Thoracic aorta (tissue), 2 donors: ENCODE results near the gene GULP1. TPM values are rescaled to one million over a fixed set of nuclear protein-coding genes. Genes with fewer than 3 reads are reported as not detected.

Source experiments
- ATAC-seq: fragments of 150-250 bp; one replicate; pipeline ENCODE4 v1.8.0; 2017; ENCODE audit warnings: low read depth; ENCODE audit not compliant: insufficient number of reproducible peaks, low FRiP score
- DNase-seq: peaks from one replicate; pipeline ENCODE4 v3.0.0-alpha.2; 2020; ENCODE audit warnings: low spot score
- H3K27ac ChIP-seq, 2 donors: fragments of 200-600 bp; sonication (generic); 1 replicate in 1 of 2; 2 replicates in 1 of 2; pipeline ENCODE4 v1.5.1; 2016; ENCODE audit warnings: mild to moderate bottlenecking in 2 of 2, moderate library complexity in 2 of 2
- H3K27me3 ChIP-seq: fragments of 200-600 bp; sonication (generic); replicated peaks from 2 replicates; pipeline ENCODE4 v1.6.0; 2016; ENCODE audit warnings: mild to moderate bottlenecking; ENCODE audit not compliant: insufficient read depth
- H3K36me3 ChIP-seq: fragments of 200-600 bp; sonication (generic); one replicate; pipeline ENCODE4 v1.5.1; 2016
- H3K4me1 ChIP-seq, 2 donors: fragments of 200-600 bp; sonication (generic); 1 replicate in 1 of 2; 2 replicates in 1 of 2; pipeline versions ENCODE4 v1.5.1 to v1.6.0; 2016; ENCODE audit warnings: low read depth in 2 of 2, mild to moderate bottlenecking in 1 of 2; ENCODE audit not compliant: control insufficient read depth in 1 of 2
- H3K4me3 ChIP-seq: fragments of 200-600 bp; sonication (generic); 2 replicates; pipeline ENCODE4 v1.5.1; 2016; ENCODE audit warnings: mild to moderate bottlenecking
- H3K9me3 ChIP-seq: fragments of 200-600 bp; sonication (generic); 2 replicates; pipeline ENCODE4 v1.5.1; 2016
- CTCF ChIP-seq: fragments of 200-600 bp; sonication (generic); IDR thresholded peaks from one replicate; pipeline ENCODE4 v1.5.1; 2019; ENCODE audit warnings: antibody characterized with exemption
- total RNA-seq, 2 donors: library from RNA; depleted of rRNA; stranded (reverse); fragments of >200 nt; gene quantifications; one replicate each; pipeline versions ENCODE4 v1.1.0 to v1.2.3, GENCODE V29; 2016

GULP1 gene
- total RNA-seq, 2 donors from 2014 or later: 64.0 to 80.9 TPM

- Histone ChIP-seq H3K4me1 (peaks cover 0 to 7% of the 10 kb centered on the region in 2 donors), H3K27me3 (no peaks in the 10 kb centered on the region), H3K9me3 (no peaks in the 10 kb centered on the region), H3K27ac (peak overlapping the region in 1 of 2 donors; percentile 30), H3K36me3 (peaks cover 4% of the 10 kb centered on the region), H3K4me3 (no peak overlapping the region)
- TF ChIP-seq CTCF: no peak
- DNase-seq (no peak), ATAC-seq (no peak)
Observed at GRCh38 chr2:188569431-188570165, 277.9 kb downstream of the GULP1 start.

- H3K9me3 ChIP-seq: no peaks in the 10 kb centered on the region
- H3K27ac ChIP-seq: peak overlapping the region in 1 of 2 donors; percentile 30
- no peaks in the 10 kb centered on the region for H3K27me3 ChIP-seq
- DNase-seq (no peak), ATAC-seq (no peak)
- H3K4me1 ChIP-seq: peaks cover 0 to 7% of the 10 kb centered on the region in 2 donors
- H3K36me3 ChIP-seq: peaks cover 4% of the 10 kb centered on the region
- no peak overlapping the region for H3K4me3 ChIP-seq
- TF ChIP-seq CTCF: no peak
Observed at GRCh38 chr2:188570370-188570769, 278.7 kb downstream of the GULP1 start.

- no peak for TF ChIP-seq CTCF
- DNase-seq (no peak), ATAC-seq (no peak)
- Histone ChIP-seq H3K36me3 (peaks cover 4% of the 10 kb centered on the region), H3K27me3 (no peaks in the 10 kb centered on the region), H3K4me3 (no peak overlapping the region), H3K4me1 (peaks cover 1 to 7% of the 10 kb centered on the region in 2 donors), H3K9me3 (no peaks in the 10 kb centered on the region), H3K27ac (no peak overlapping the region)
Observed at GRCh38 chr2:188571543-188572303, 280.0 kb downstream of the GULP1 start.

- no peak for ATAC-seq
- Histone ChIP-seq H3K27ac (no peak overlapping the region), H3K27me3 (no peaks in the 10 kb centered on the region), H3K4me1 (peaks cover 7 to 9% of the 10 kb centered on the region in 2 donors), H3K36me3 (peaks cover 4% of the 10 kb centered on the region), H3K4me3 (no peak overlapping the region), H3K9me3 (no peaks in the 10 kb centered on the region)
- TF ChIP-seq CTCF: no peak
- DNase-seq: no peak
Observed at GRCh38 chr2:188572592-188572991, 280.9 kb downstream of the GULP1 start.

- H3K9me3 ChIP-seq: no peaks in the 10 kb centered on the region
- DNase-seq (no peak), ATAC-seq (no peak)
- H3K36me3 ChIP-seq: peaks cover 4% of the 10 kb centered on the region
- no peaks in the 10 kb centered on the region for H3K27me3 ChIP-seq
- H3K4me1 ChIP-seq: peaks cover 7 to 10% of the 10 kb centered on the region in 2 donors
- no peak overlapping the region for H3K4me3 ChIP-seq
- TF ChIP-seq CTCF: no peak
- no peak overlapping the region for H3K27ac ChIP-seq
Observed at GRCh38 chr2:188573453-188573852, 281.8 kb downstream of the GULP1 start.
